IMR-90 (cell line): ENCODE measurements around the gene COL28A1. TPM values are rescaled to one million over a fixed set of nuclear protein-coding genes. Genes with fewer than 3 reads are reported as not detected.

Experiments used
- ATAC-seq: fragments of 200-7000 bp; cut with Tn5 transposase; 2 replicates; pipeline ENCODE4 v1.9.1; 2020; ENCODE audit warnings: low read depth, mild to moderate bottlenecking, moderate library complexity
- BruUV-seq: library from RNA; stranded (reverse); fragments of 400-500 nt; replicated peaks from 2 replicates; lab custom pipeline; 2021; lab: Mats Ljungman, UMichigan
- CTCF ChIA-PET: fragments of 300-600 bp; formaldehyde crosslinking; extraction: SDS; loops from one replicate; lab custom pipeline; 2021; ENCODE audit warnings: antibody characterized with exemption; lab: Yijun Ruan, JAX
- POLR2A ChIA-PET: fragments of 300-600 bp; sonication (Branson Sonifier 250); formaldehyde crosslinking; loops from one replicate; lab custom pipeline; 2022; ENCODE audit warnings: antibody characterized with exemption; ENCODE audit not compliant: unreplicated experiment; lab: Charles Lee
- DNase-seq: peaks from one replicate; pipeline ENCODE4 v3.0.0; 2013
- H2AFZ ChIP-seq: replicated peaks from 2 replicates; pipeline ENCODE3; 2013; ENCODE audit warnings: low read length, mild to moderate bottlenecking; ENCODE audit not compliant: poor library complexity
- H2AK5ac ChIP-seq: 2 replicates; pipeline ENCODE4 v1.6.1; 2013; ENCODE audit warnings: low read depth, low read length, inconsistent platforms
- H2AK9ac ChIP-seq: replicated peaks from 2 replicates; pipeline ENCODE3; 2013; ENCODE audit warnings: mild to moderate bottlenecking, low read depth, low read length, moderate library complexity; ENCODE audit not compliant: poor library complexity
- H2BK120ac ChIP-seq: 2 replicates; pipeline ENCODE4 v1.6.1; 2013; ENCODE audit warnings: low read depth, low read length, inconsistent platforms
- H2BK15ac ChIP-seq: 3 replicates; pipeline ENCODE4 v1.6.1; 2013; ENCODE audit warnings: low read depth, low read length, inconsistent platforms
- H2BK20ac ChIP-seq: 2 replicates; pipeline ENCODE4 v1.6.1; 2013; ENCODE audit warnings: low read depth, mild to moderate bottlenecking, inconsistent platforms, low read length, moderate library complexity
- H2BK5ac ChIP-seq: 2 replicates; pipeline ENCODE4 v1.6.1; 2013; ENCODE audit warnings: mild to moderate bottlenecking, low read depth, low read length, inconsistent platforms; ENCODE audit not compliant: poor library complexity, severe bottlenecking
- H3K14ac ChIP-seq: replicated peaks from 2 replicates; pipeline ENCODE4 v1.6.1; 2013; ENCODE audit warnings: low read depth, low read length, inconsistent platforms
- H3K18ac ChIP-seq: 2 replicates; pipeline ENCODE4 v1.6.1; 2013; ENCODE audit warnings: low read depth, low read length, control low read depth
- H3K23ac ChIP-seq: 2 replicates; pipeline ENCODE4 v1.6.1; 2013; ENCODE audit warnings: low read depth, low read length, inconsistent platforms
- H3K27ac ChIP-seq: 2 replicates; pipeline ENCODE4 v1.5.1; 2013; ENCODE audit warnings: mild to moderate bottlenecking, control low read depth, low read length; ENCODE audit not compliant: insufficient read depth
- H3K27me3 ChIP-seq: 2 replicates; pipeline ENCODE4 v1.6.1; 2013; ENCODE audit warnings: low read length; ENCODE audit not compliant: control insufficient read depth, insufficient read depth
- H3K36me3 ChIP-seq: 2 replicates; pipeline ENCODE4 v1.6.1; 2013; ENCODE audit warnings: low read length, mixed read lengths; ENCODE audit not compliant: control insufficient read depth, insufficient read depth
- H3K4ac ChIP-seq: 2 replicates; pipeline ENCODE4 v1.6.1; 2013; ENCODE audit warnings: low read depth, low read length, inconsistent platforms
- H3K4me1 ChIP-seq: 2 replicates; pipeline ENCODE4 v1.6.1; 2013; ENCODE audit warnings: low read length, mixed read lengths; ENCODE audit not compliant: control insufficient read depth, insufficient read depth
- H3K4me2 ChIP-seq: 2 replicates; pipeline ENCODE4 v1.6.1; 2013; ENCODE audit warnings: low read depth, mild to moderate bottlenecking, control low read depth, low read length, moderate library complexity
- H3K4me3 ChIP-seq: 2 replicates; pipeline ENCODE4 v1.5.1; 2013; ENCODE audit warnings: low read depth, mild to moderate bottlenecking, control low read depth, low read length, moderate library complexity; ENCODE audit not compliant: insufficient read depth
- H3K56ac ChIP-seq: 2 replicates; pipeline ENCODE4 v1.6.1; 2013; ENCODE audit warnings: low read length, inconsistent platforms; ENCODE audit not compliant: insufficient read depth; ENCODE audit errors: extremely low read depth
- H3K79me1 ChIP-seq, 2 experiments: 2 replicates each; pipeline ENCODE4 v1.6.1; 2013; ENCODE audit warnings: low read length in 2 of 2, inconsistent platforms in 1 of 2, low read depth in 1 of 2
- H3K9ac ChIP-seq: 2 replicates; pipeline ENCODE4 v1.6.1; 2013; ENCODE audit warnings: low read depth, low read length, control low read depth
- H3K9me1 ChIP-seq: 2 replicates; pipeline ENCODE4 v1.6.1; 2013; ENCODE audit warnings: low read length, inconsistent platforms; ENCODE audit not compliant: insufficient read depth
- H3K9me3 ChIP-seq: 2 replicates; pipeline ENCODE4 v1.6.1; 2013; ENCODE audit warnings: low read length; ENCODE audit not compliant: control insufficient read depth, insufficient read depth
- H4K20me1 ChIP-seq: 2 replicates; pipeline ENCODE4 v1.6.1; 2013; ENCODE audit warnings: low read length, inconsistent platforms; ENCODE audit not compliant: insufficient read depth
- H4K5ac ChIP-seq: 2 replicates; pipeline ENCODE4 v1.6.1; 2013; ENCODE audit warnings: mild to moderate bottlenecking, low read depth, low read length, control low read depth
- H4K8ac ChIP-seq, 2 experiments: 2 replicates each; pipeline ENCODE4 v1.6.1; 2013; ENCODE audit warnings: low read depth in 2 of 2, low read length in 2 of 2, control low read depth in 1 of 2, inconsistent platforms in 1 of 2
- H4K91ac ChIP-seq: 2 replicates; pipeline ENCODE4 v1.6.1; 2013; ENCODE audit warnings: low read depth, low read length, inconsistent platforms; ENCODE audit not compliant: insufficient read depth
- BHLHE40 ChIP-seq: fragments of 150-350 bp; IDR thresholded peaks from 2 replicates; pipeline ENCODE4 v1.6.1; 2016; ENCODE audit warnings: mild to moderate bottlenecking, low read depth, low read length
- CEBPB ChIP-seq: IDR thresholded peaks from 2 replicates; pipeline ENCODE4 v1.6.1; 2012; ENCODE audit warnings: low read depth, low read length, improper control_type of control experiment
- CHD1 ChIP-seq: IDR thresholded peaks from 2 replicates; pipeline ENCODE4 v1.6.1; 2012; ENCODE audit warnings: low read depth, low read length, improper control_type of control experiment
- ELK1 ChIP-seq: fragments of 150-350 bp; IDR thresholded peaks from 2 replicates; pipeline ENCODE4 v1.6.1; 2016; ENCODE audit warnings: low read depth, mild to moderate bottlenecking, low read length, moderate library complexity, borderline replicate concordance
- FOS ChIP-seq: fragments of 150-350 bp; IDR thresholded peaks from 2 replicates; pipeline ENCODE4 v1.6.1; 2016; ENCODE audit warnings: low read depth, low read length
- MAFK ChIP-seq: IDR thresholded peaks from 2 replicates; pipeline ENCODE4 v1.6.1; 2012; ENCODE audit warnings: low read depth, low read length, improper control_type of control experiment
- MAZ ChIP-seq: IDR thresholded peaks from 2 replicates; pipeline ENCODE4 v1.6.1; 2012; ENCODE audit warnings: low read depth, mild to moderate bottlenecking, low read length, improper control_type of control experiment, moderate library complexity, borderline replicate concordance
- MXI1 ChIP-seq: IDR thresholded peaks from 2 replicates; pipeline ENCODE4 v1.6.1; 2012; ENCODE audit warnings: low read depth, mild to moderate bottlenecking, low read length, moderate library complexity, borderline replicate concordance
- NFE2L2 ChIP-seq: fragments of 150-350 bp; IDR thresholded peaks from 2 replicates; pipeline ENCODE4 v1.6.1; 2016; ENCODE audit warnings: low read depth, mild to moderate bottlenecking, low read length
- POLR2A ChIP-seq: IDR thresholded peaks from 2 replicates; pipeline ENCODE4 v1.6.1; 2012; ENCODE audit warnings: mild to moderate bottlenecking, low read depth, low read length
- RAD21 ChIP-seq: IDR thresholded peaks from 2 replicates; pipeline ENCODE4 v1.6.1; 2012; ENCODE audit warnings: low read length, improper control_type of control experiment
- RCOR1 ChIP-seq: IDR thresholded peaks from 2 replicates; pipeline ENCODE4 v1.6.1; 2012; ENCODE audit warnings: mild to moderate bottlenecking, low read length, improper control_type of control experiment; ENCODE audit not compliant: insufficient replicate concordance
- RFX5 ChIP-seq: IDR thresholded peaks from 2 replicates; pipeline ENCODE4 v1.8.0; 2012; ENCODE audit warnings: low read depth, mild to moderate bottlenecking, low read length, moderate library complexity
- SMC3 ChIP-seq: fragments of 150-350 bp; IDR thresholded peaks from 2 replicates; pipeline ENCODE4 v1.6.1; 2016; ENCODE audit warnings: low read depth, mild to moderate bottlenecking, antibody characterized with exemption, low read length, moderate library complexity
- USF2 ChIP-seq: fragments of 150-350 bp; IDR thresholded peaks from 2 replicates; pipeline ENCODE4 v1.6.1; 2017; ENCODE audit warnings: mild to moderate bottlenecking, antibody characterized with exemption, low read length, low read depth
- WGBS, 2 experiments: methylation state at CpG; one replicate each; pipeline versions ENCODE4 v1.1.5 to v1.1.7; 2013; ENCODE audit warnings: missing lambda C conversion rate in 2 of 2; ENCODE audit not compliant: insufficient read length in 1 of 2; ENCODE audit errors: extremely low coverage in 2 of 2; 5-methylcytosine and 5-hydroxymethylcytosine counted together
- dilution Hi-C: fragments of 300-500 bp; cut with HindIII; formaldehyde crosslinking; loops from one replicate; pipeline ENCODE4 v1.14.3; 2018; ENCODE audit warnings: low sequenced_read_pairs; ENCODE audit not compliant: unreplicated experiment
- in situ Hi-C: fragments of 300-500 bp; cut with MboI; formaldehyde crosslinking; loops from 3 replicates; pipeline ENCODE4 v1.14.3; 2019; ENCODE audit warnings: low sequenced_read_pairs, inconsistent platforms, mixed read lengths
- intact Hi-C: fragments of 100-400 bp; cut with micrococcal nuclease; formaldehyde crosslinking; loops from 2 replicates; pipeline ENCODE4 v1.10.0; 2022
- polyA plus RNA-seq, 3 experiments: library from polyadenylated mRNA; depleted of rRNA; stranded (reverse); fragments of >200 nt; gene quantifications; 2 replicates each; pipeline ENCODE4 v1.2.3, GENCODE V29; 2012; ENCODE audit warnings: low replicate concordance in 1 of 3
- total RNA-seq: library from RNA; depleted of rRNA; stranded (reverse); fragments of >200 nt; gene quantifications from 2 replicates; pipeline ENCODE4 v1.2.3, GENCODE V29; 2012
- TF ChIP-seq, protein P1 (sequence below): conservative IDR thresholded peaks from 2 replicates; pipeline ENCODE4 v1.5.1; 2012; ENCODE audit warnings: mild to moderate bottlenecking, low read depth, low read length, improper control_type of control experiment

Gene COL28A1
- total and polyA plus RNA-seq, 2 of the 4 experiments (the other 2 are of a cell fraction): under 0.01 to 0.05 TPM

DNA sequence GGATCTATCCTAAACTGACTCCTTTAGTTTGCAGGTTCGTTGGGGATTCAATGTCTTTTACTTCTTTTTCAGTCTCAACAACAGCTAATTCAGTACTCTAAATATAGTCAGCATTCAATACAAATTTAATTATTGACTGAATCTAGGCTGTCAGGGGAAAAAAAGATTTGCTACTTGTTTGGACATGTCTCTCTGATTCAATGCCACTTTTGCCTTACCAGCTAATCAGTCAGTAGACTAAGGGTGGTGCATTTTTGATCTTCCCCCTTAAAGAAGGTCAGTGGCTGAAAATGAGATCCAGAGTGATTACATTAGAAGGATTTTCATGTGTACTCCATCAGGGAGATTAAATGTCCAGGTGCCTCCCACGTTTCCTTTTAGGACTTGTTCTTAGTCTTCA, 208.2 kb downstream of the COL28A1 start:
- H2BK20ac ChIP-seq: no peak overlapping the region
- no peak overlapping the region for H2AK9ac ChIP-seq
- H3K14ac ChIP-seq: no peak overlapping the region
- DNase-seq (no peak), ATAC-seq (no peak)
- no peak overlapping the region for H4K91ac ChIP-seq
- H4K8ac ChIP-seq: no peak overlapping the region
- no peak overlapping the region for H2BK5ac ChIP-seq
- no peak overlapping the region for H2AFZ ChIP-seq
- H3K56ac ChIP-seq: no peak overlapping the region
- no peaks in the 10 kb centered on the region for H3K9me1 ChIP-seq
- no peaks in the 10 kb centered on the region for H3K27me3 ChIP-seq
- no peaks in the 10 kb centered on the region for H3K4me1 ChIP-seq
- in situ Hi-C loops (no loop called here), dilution Hi-C loops (no loop called here), intact Hi-C loops (no loop called here)
- H3K18ac ChIP-seq: no peak overlapping the region
- no peak overlapping the region for H4K5ac ChIP-seq
- no TSS peak for BruUV-seq
- H3K79me1 ChIP-seq: no peaks in the 10 kb centered on the region
- H3K9me3 ChIP-seq: no peaks in the 10 kb centered on the region
- H3K4ac ChIP-seq: no peak overlapping the region
- H3K9ac ChIP-seq: no peak overlapping the region
- no peak overlapping the region for H3K4me3 ChIP-seq
- H3K4me2 ChIP-seq: no peak overlapping the region
- no CpG with 5 or more reads among the region's 2 CpGs for WGBS, 2 experiments
- H2AK5ac ChIP-seq: no peak overlapping the region
- no peak for TF ChIP-seq FOS
- TF ChIP-seq, protein P1, sequence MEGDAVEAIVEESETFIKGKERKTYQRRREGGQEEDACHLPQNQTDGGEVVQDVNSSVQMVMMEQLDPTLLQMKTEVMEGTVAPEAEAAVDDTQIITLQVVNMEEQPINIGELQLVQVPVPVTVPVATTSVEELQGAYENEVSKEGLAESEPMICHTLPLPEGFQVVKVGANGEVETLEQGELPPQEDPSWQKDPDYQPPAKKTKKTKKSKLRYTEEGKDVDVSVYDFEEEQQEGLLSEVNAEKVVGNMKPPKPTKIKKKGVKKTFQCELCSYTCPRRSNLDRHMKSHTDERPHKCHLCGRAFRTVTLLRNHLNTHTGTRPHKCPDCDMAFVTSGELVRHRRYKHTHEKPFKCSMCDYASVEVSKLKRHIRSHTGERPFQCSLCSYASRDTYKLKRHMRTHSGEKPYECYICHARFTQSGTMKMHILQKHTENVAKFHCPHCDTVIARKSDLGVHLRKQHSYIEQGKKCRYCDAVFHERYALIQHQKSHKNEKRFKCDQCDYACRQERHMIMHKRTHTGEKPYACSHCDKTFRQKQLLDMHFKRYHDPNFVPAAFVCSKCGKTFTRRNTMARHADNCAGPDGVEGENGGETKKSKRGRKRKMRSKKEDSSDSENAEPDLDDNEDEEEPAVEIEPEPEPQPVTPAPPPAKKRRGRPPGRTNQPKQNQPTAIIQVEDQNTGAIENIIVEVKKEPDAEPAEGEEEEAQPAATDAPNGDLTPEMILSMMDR: no peak
- TF ChIP-seq USF2: no peak
- TF ChIP-seq RAD21: no peak
- no peak for TF ChIP-seq POLR2A
- no peak for TF ChIP-seq CHD1
- no peak for TF ChIP-seq RCOR1
- TF ChIP-seq ELK1: no peak
- no peak for TF ChIP-seq CEBPB
- no peak for TF ChIP-seq BHLHE40
- no peak for TF ChIP-seq MAFK
- no peak for TF ChIP-seq MXI1
- TF ChIP-seq RFX5: no peak
- no peak for TF ChIP-seq MAZ
- TF ChIP-seq SMC3: no peak
- TF ChIP-seq NFE2L2: no peak
- ChIA-PET POLR2A (no interaction called here), CTCF (no interaction called here)
- H2BK120ac ChIP-seq: no peak overlapping the region
- no peaks in the 10 kb centered on the region for H3K36me3 ChIP-seq
- H2BK15ac ChIP-seq: no peak overlapping the region
- no peak overlapping the region for H3K27ac ChIP-seq
- H3K23ac ChIP-seq: no peak overlapping the region
- H4K20me1 ChIP-seq: no peaks in the 10 kb centered on the region
